ENCODE results near the gene KLHDC8A.
A peak's percentile ranks its signal among the peaks of the same experiment; 100 is the strongest.

KLHDC8A gene

GRCh38 chr1:205296154-205296553 is 60.6 kb downstream of the KLHDC8A start:
- DNase-seq (ENCODE audit: low read depth in 2 of 2): no peak

- DNase-seq (ENCODE audit: low read depth in 2 of 2): no peak
These were observed 61.8 kb downstream of the KLHDC8A start for GRCh38 chr1:205294934-205295333.

- DNase-seq (ENCODE audit: low read depth in 2 of 2): no peak
These were observed 62.4 kb downstream of the KLHDC8A start for GRCh38 chr1:205294175-205294917.

GRCh38 chr1:205293350-205294074 is 63.2 kb downstream of the KLHDC8A start:
- no peak for DNase-seq (ENCODE audit: low read depth in 2 of 2)

- DNase-seq (ENCODE audit: low read depth in 2 of 2): no peak
These were observed 65.1 kb downstream of the KLHDC8A start for GRCh38 chr1:205291596-205291995.

- DNase-seq (ENCODE audit: low read depth in 2 of 2): peak; percentile 54 to 64
These were observed 68.8 kb downstream of the KLHDC8A start for GRCh38 chr1:205287767-205288559.

- no peak for DNase-seq (ENCODE audit: low read depth in 2 of 2)
These were observed 69.6 kb downstream of the KLHDC8A start for GRCh38 chr1:205287076-205287475.

GRCh38 chr1:205286335-205286950 is 70.3 kb downstream of the KLHDC8A start:
- DNase-seq (ENCODE audit: low read depth in 2 of 2): peak; percentile 58 to 61

Measured in stimulated activated CD4-positive, alpha-beta T cell treated with anti-CD3 and anti-CD28 coated beads, Interleukin-4, amount 100 ng/mL, for 48 hours (primary cell).